Right lobe of liver (tissue), 4 donors: Measurements from ENCODE around the gene SLC2A10.

Source experiments
- CTCF ChIP-seq, 4 donors: fragments of 200-600 bp in 3 of 4; fragments of 450-650 bp in 1 of 4; IDR thresholded peaks; one replicate each; pipeline versions ENCODE4 v1.5.1 to v1.8.0; 2016 to 2022; ENCODE audit warnings: antibody characterized with exemption in 4 of 4, mild to moderate bottlenecking in 2 of 4
- POLR2A ChIP-seq: fragments of 450-650 bp; IDR thresholded peaks from one replicate; pipeline ENCODE4 v1.6.1; 2017; ENCODE audit warnings: antibody characterized with exemption, mild to moderate bottlenecking
- donor health status: DM: no; HTN: no; CAD: no.
- donor health status: DM: no; HTN: no; CAD: no.
- donor health status: DM: no; HTN: yes; CAD: no.

DNA sequence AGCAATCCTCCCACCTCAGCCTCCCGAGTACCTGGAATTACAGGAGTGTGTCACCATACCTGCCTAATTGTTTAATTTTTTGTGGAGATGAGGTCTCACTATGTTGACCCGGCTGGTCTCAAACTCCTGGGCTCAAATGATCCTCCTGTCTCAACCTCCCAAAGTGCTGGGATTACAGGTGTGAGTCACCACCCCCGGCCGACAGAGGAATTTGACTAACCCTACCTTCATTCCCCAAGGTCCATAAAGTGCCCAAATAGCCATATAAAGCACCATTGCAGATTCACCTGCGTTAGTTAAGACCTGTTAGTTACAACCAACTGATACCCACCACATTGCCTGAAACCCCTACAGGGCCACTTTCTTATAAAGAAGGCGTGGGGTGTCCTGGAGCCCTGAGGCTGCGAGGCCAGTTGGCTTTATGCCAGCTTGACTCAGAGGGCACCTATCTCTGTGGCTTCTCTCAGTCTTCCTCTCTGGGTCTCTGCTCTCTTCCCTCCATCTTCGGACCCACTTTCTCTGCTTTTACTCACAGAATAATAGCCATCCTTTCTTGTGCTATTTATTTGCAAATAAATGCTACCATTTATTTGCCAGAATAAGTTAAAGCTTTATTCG, 65.6 kb downstream of the SLC2A10 start:
- no peak for TF ChIP-seq CTCF (IDR thresholded peaks at IDR 0.05)
- TF ChIP-seq POLR2A = no peak
